ENCODE measurements around the gene ADCY7. TPM values are rescaled to one million over a fixed set of nuclear protein-coding genes. Genes with fewer than 3 reads are reported as not detected.

ADCY7 gene
- total RNA-seq, 1 donor from 2014 or later: 16.7 TPM

DNA sequence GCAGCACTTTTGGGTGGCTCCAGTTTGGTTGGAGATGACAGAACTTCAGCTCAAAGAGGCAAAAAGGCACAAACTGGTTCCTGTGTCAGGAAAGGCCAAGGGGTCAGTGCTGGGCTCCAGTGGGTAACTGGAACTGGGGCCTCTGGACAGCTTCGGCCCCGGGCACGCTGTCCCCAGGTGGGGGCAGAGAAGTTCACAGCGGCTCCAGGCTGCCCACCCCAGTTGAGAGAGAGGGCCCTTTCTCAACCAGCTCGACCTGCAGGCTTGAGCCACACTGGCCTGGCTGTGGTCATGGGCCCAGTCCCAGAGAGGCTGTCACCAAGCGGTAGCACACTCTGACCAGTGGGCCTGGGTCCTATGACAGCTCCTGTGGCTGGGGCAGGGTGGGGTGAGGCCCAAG lies 24.5 kb downstream of the ADCY7 start:
- TF ChIP-seq, protein P1, sequence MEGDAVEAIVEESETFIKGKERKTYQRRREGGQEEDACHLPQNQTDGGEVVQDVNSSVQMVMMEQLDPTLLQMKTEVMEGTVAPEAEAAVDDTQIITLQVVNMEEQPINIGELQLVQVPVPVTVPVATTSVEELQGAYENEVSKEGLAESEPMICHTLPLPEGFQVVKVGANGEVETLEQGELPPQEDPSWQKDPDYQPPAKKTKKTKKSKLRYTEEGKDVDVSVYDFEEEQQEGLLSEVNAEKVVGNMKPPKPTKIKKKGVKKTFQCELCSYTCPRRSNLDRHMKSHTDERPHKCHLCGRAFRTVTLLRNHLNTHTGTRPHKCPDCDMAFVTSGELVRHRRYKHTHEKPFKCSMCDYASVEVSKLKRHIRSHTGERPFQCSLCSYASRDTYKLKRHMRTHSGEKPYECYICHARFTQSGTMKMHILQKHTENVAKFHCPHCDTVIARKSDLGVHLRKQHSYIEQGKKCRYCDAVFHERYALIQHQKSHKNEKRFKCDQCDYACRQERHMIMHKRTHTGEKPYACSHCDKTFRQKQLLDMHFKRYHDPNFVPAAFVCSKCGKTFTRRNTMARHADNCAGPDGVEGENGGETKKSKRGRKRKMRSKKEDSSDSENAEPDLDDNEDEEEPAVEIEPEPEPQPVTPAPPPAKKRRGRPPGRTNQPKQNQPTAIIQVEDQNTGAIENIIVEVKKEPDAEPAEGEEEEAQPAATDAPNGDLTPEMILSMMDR (IDR thresholded peaks at IDR 0.05; ENCODE audit: partially characterized antibody, unreplicated experiment): no peak
- peaks cover 4% of the 10 kb centered on the region for H3K36me3 Mint-ChIP-seq (ENCODE audit: unreplicated experiment)
- H3K9me3 Mint-ChIP-seq (ENCODE audit: unreplicated experiment): peaks cover 11% of the 10 kb centered on the region
- H3K4me1 Mint-ChIP-seq (ENCODE audit: low read depth, unreplicated experiment): no peaks in the 10 kb centered on the region
- no peak overlapping the region for H3K4me3 Mint-ChIP-seq (ENCODE audit: unreplicated experiment)
- peaks cover 2% of the 10 kb centered on the region for H3K27me3 Mint-ChIP-seq (ENCODE audit: unreplicated experiment)
- no peak overlapping the region for H3K27ac Mint-ChIP-seq (ENCODE audit: unreplicated experiment)
- DNase-seq: no peak

DNA sequence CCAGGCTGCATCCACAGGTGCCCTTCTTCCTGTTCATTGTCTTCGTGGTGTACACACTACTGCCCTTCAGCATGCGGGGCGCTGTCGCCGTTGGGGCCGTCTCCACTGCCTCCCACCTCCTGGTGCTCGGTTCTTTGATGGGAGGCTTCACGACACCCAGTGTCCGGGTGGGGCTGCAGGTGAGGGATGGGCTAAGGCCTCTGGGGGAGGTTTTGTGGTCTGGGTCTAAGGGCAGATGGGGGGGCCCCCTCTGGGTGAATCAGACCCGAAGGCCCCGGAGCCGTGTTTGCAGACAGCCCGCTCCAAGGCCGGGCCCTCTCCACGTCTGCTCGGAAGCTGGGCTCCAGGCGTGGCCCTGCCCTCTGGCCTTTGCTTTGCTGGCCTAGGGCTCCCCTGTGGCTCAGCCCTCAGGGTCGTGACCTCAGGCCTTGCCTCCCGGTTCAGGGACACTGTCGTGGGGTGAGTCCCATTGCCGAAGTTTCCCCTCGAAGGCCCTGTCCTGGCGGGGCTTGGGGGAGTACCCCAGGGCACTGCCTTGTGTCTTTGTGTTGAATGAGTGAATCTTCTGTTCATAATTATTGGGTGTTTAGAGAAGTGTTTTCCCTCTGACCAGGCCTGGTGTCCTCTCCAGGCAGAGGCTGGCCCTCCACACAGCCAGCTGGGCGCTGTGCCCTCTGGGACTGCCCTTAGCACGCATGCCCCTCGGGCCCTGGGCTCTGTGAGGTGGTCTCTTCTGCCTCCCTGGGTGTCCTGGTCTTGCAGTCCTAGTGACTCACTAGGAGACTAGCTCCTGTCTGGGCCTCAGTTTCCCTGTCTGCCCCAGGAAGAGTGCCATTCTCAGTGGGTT lies 25.6 kb downstream of the ADCY7 start:
- Mint-ChIP-seq H3K9me3 (ENCODE audit: unreplicated experiment) (peaks cover 11% of the 10 kb centered on the region), H3K4me3 (ENCODE audit: unreplicated experiment) (no peak overlapping the region), H3K36me3 (ENCODE audit: unreplicated experiment) (no peaks in the 10 kb centered on the region), H3K4me1 (ENCODE audit: low read depth, unreplicated experiment) (peaks cover under 1% of the 10 kb centered on the region), H3K27ac (ENCODE audit: unreplicated experiment) (no peak overlapping the region), H3K27me3 (ENCODE audit: unreplicated experiment) (peaks cover 2% of the 10 kb centered on the region)
- no peak for DNase-seq
- TF ChIP-seq, protein P1 (IDR thresholded peaks at IDR 0.05; ENCODE audit: partially characterized antibody, unreplicated experiment): no peak

GRCh38 chr16:50292566-50292948 lies 26.2 kb downstream of the ADCY7 start:
- TF ChIP-seq, protein P1 (IDR thresholded peaks at IDR 0.05; ENCODE audit: partially characterized antibody, unreplicated experiment): no peak
- Mint-ChIP-seq H3K4me1 (ENCODE audit: low read depth, unreplicated experiment) (peaks cover 5% of the 10 kb centered on the region), H3K27ac (ENCODE audit: unreplicated experiment) (no peak overlapping the region), H3K36me3 (ENCODE audit: unreplicated experiment) (no peaks in the 10 kb centered on the region), H3K9me3 (ENCODE audit: unreplicated experiment) (peaks cover 16% of the 10 kb centered on the region), H3K27me3 (ENCODE audit: unreplicated experiment) (peaks cover 5% of the 10 kb centered on the region), H3K4me3 (ENCODE audit: unreplicated experiment) (no peak overlapping the region)
- no peak for DNase-seq

- TF ChIP-seq, protein P1 (IDR thresholded peaks at IDR 0.05; ENCODE audit: partially characterized antibody, unreplicated experiment): no peak
- H3K9me3 Mint-ChIP-seq (ENCODE audit: unreplicated experiment): peaks cover 16% of the 10 kb centered on the region
- H3K27ac Mint-ChIP-seq (ENCODE audit: unreplicated experiment): no peak overlapping the region
- H3K27me3 Mint-ChIP-seq (ENCODE audit: unreplicated experiment): peaks cover 9% of the 10 kb centered on the region
- H3K4me1 Mint-ChIP-seq (ENCODE audit: low read depth, unreplicated experiment): peaks cover 9% of the 10 kb centered on the region
- DNase-seq: no peak
- no peak overlapping the region for H3K4me3 Mint-ChIP-seq (ENCODE audit: unreplicated experiment)
- no peaks in the 10 kb centered on the region for H3K36me3 Mint-ChIP-seq (ENCODE audit: unreplicated experiment)
Measured at GRCh38 chr16:50293041-50293783, 26.9 kb downstream of the ADCY7 start.

All from glutamatergic neuron (in vitro differentiated cells).